Mesenchymal stem cell (in vitro differentiated cells and primary cell): Measurements from ENCODE around the gene CD83.

Experiments
- DNase-seq: peaks from one replicate; pipeline ENCODE4 v3.0.0-alpha.2; 2013
- H2AFZ ChIP-seq: one replicate; pipeline ENCODE4 v1.6.1; 2013; ENCODE audit warnings: low read depth, mild to moderate bottlenecking, control low read depth, inconsistent platforms, low read length, moderate library complexity
- H2AK5ac ChIP-seq: 2 replicates; pipeline ENCODE4 v1.6.1; 2013; ENCODE audit warnings: low read length, moderate library complexity, mild to moderate bottlenecking, inconsistent platforms; ENCODE audit not compliant: severe bottlenecking
- H2BK120ac ChIP-seq: one replicate; pipeline ENCODE4 v1.6.1; 2013; ENCODE audit warnings: low read depth, mild to moderate bottlenecking, inconsistent platforms, low read length, moderate library complexity
- H2BK12ac ChIP-seq, 2 experiments: one replicate each; pipeline ENCODE4 v1.6.1; 2013; ENCODE audit warnings: inconsistent platforms in 2 of 2, low read length in 2 of 2, mild to moderate bottlenecking in 2 of 2, moderate library complexity in 2 of 2, control low read depth in 1 of 2
- H2BK15ac ChIP-seq: one replicate; pipeline ENCODE4 v1.6.1; 2013; ENCODE audit warnings: mild to moderate bottlenecking, low read depth, inconsistent platforms; ENCODE audit not compliant: poor library complexity, severe bottlenecking
- H2BK5ac ChIP-seq: 2 replicates; pipeline ENCODE4 v1.6.1; 2013; ENCODE audit warnings: low read depth, mild to moderate bottlenecking, low read length, control low read depth, inconsistent platforms; ENCODE audit not compliant: poor library complexity, severe bottlenecking
- H3K14ac ChIP-seq, 2 experiments: one replicate each; pipeline ENCODE4 v1.6.1; 2013; ENCODE audit warnings: inconsistent platforms in 2 of 2, low read length in 2 of 2, control low read depth in 1 of 2, mild to moderate bottlenecking in 1 of 2, moderate library complexity in 1 of 2
- H3K18ac ChIP-seq, 2 experiments: one replicate each; pipeline ENCODE4 v1.6.1; 2013; ENCODE audit warnings: inconsistent platforms in 2 of 2, low read length in 2 of 2, control low read depth in 1 of 2, low read depth in 1 of 2, mild to moderate bottlenecking in 1 of 2
- H3K23ac ChIP-seq, 2 experiments: one replicate each; pipeline ENCODE4 v1.6.1; 2013; ENCODE audit warnings: inconsistent platforms in 2 of 2, low read length in 2 of 2, mild to moderate bottlenecking in 2 of 2, moderate library complexity in 2 of 2, control low read depth in 1 of 2
- H3K27ac ChIP-seq: 2 replicates; pipeline ENCODE4 v1.5.1; 2013; ENCODE audit warnings: mild to moderate bottlenecking, moderate library complexity, low read length, control low read depth, inconsistent platforms; ENCODE audit not compliant: poor library complexity, severe bottlenecking
- H3K27me3 ChIP-seq, 2 experiments: 2 replicates each; pipeline versions ENCODE4 v1.6.1 to v1.7.0; 2013; ENCODE audit warnings: low read length in 2 of 2, mild to moderate bottlenecking in 2 of 2, moderate library complexity in 2 of 2, control low read depth in 1 of 2, inconsistent platforms in 1 of 2; ENCODE audit not compliant: control insufficient read depth in 1 of 2, insufficient read depth in 1 of 2
- H3K36me3 ChIP-seq, 2 experiments: 2 replicates each; pipeline versions ENCODE4 v1.6.1 to v1.7.0; 2013; ENCODE audit warnings: low read length in 2 of 2, control low read depth in 1 of 2, inconsistent platforms in 1 of 2, low read depth in 1 of 2, mild to moderate bottlenecking in 1 of 2; ENCODE audit not compliant: insufficient read depth in 2 of 2, control insufficient read depth in 1 of 2
- H3K4ac ChIP-seq, 2 experiments: one replicate each; pipeline ENCODE4 v1.6.1; 2013; ENCODE audit warnings: inconsistent platforms in 2 of 2, low read length in 2 of 2, mild to moderate bottlenecking in 2 of 2, moderate library complexity in 2 of 2, control low read depth in 1 of 2, low read depth in 1 of 2
- H3K4me1 ChIP-seq: 2 replicates; pipeline ENCODE4 v1.6.1; 2013; ENCODE audit warnings: low read depth, low read length, control low read depth; ENCODE audit not compliant: control insufficient read depth, insufficient read depth
- H3K4me2 ChIP-seq: 2 replicates; pipeline ENCODE4 v1.6.1; 2013; ENCODE audit warnings: low read length, mild to moderate bottlenecking, inconsistent platforms; ENCODE audit not compliant: poor library complexity, severe bottlenecking
- H3K4me3 ChIP-seq, 2 experiments: 2 replicates each; pipeline versions ENCODE4 v1.5.1 to v1.7.0; 2013; ENCODE audit warnings: low read length in 2 of 2, mild to moderate bottlenecking in 2 of 2, control low read depth in 1 of 2, low read depth in 1 of 2; ENCODE audit not compliant: insufficient read depth in 1 of 2
- H3K79me1 ChIP-seq: replicated peaks from 2 replicates; pipeline ENCODE4 v1.6.1; 2013; ENCODE audit warnings: mild to moderate bottlenecking, control low read depth, low read length, inconsistent platforms; ENCODE audit not compliant: poor library complexity, severe bottlenecking
- H3K9ac ChIP-seq: 2 replicates; pipeline ENCODE4 v1.7.0; 2013; ENCODE audit warnings: mild to moderate bottlenecking, low read length, moderate library complexity
- H3K9me3 ChIP-seq: 2 replicates; pipeline ENCODE4 v1.7.0; 2013; ENCODE audit warnings: mild to moderate bottlenecking, low read length; ENCODE audit not compliant: control insufficient read depth
- H4K8ac ChIP-seq: one replicate; pipeline ENCODE4 v1.6.1; 2013; ENCODE audit warnings: inconsistent platforms, mild to moderate bottlenecking, low read length, moderate library complexity
- H4K91ac ChIP-seq: one replicate; pipeline ENCODE4 v1.6.1; 2013; ENCODE audit warnings: mild to moderate bottlenecking, low read length, inconsistent platforms
- whole genome bisulfite sequencing: methylation state at CpG from one replicate; pipeline ENCODE4 v1.1.7; 2013; ENCODE audit warnings: mixed read lengths; 5-methylcytosine and 5-hydroxymethylcytosine counted together

Gene CD83

DNA sequence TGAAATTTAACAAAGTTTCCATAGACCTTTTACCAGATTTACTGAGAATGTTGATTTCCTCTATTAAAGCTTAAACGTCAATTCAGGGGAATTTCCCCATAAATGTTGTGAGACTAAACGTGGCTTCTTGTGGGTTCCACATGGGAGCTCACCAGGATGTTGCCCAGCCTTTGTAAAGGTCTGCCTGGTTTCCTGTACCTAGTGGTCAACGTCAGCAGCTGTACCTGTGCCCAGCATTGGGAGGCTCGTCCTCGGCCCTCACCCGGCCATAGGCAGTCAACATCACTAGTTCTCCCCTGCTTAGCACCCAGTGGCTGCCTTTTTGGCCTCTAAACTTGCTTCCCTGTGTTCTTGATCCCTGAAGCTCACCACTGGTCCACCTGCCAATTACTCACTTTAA, 22.1 kb upstream of the CD83 start:
- H3K23ac ChIP-seq: no peak overlapping the region
- no peak overlapping the region for H3K9ac ChIP-seq
- DNase-seq: no peak
- H2BK15ac ChIP-seq: no peak overlapping the region
- no peak overlapping the region for H2BK5ac ChIP-seq
- peaks cover 4 to 9% of the 10 kb centered on the region in 2 experiments for H3K27me3 ChIP-seq
- H3K9me3 ChIP-seq: no peaks in the 10 kb centered on the region
- H4K8ac ChIP-seq: no peak overlapping the region
- no peak overlapping the region for H2BK12ac ChIP-seq
- H3K4me2 ChIP-seq: no peak overlapping the region
- no peak overlapping the region for H3K4me3 ChIP-seq
- no peak overlapping the region for H2AK5ac ChIP-seq
- no peak overlapping the region for H2AFZ ChIP-seq
- no peaks in the 10 kb centered on the region for H3K79me1 ChIP-seq
- peaks cover 2% of the 10 kb centered on the region for H3K4me1 ChIP-seq
- no peak overlapping the region for H3K4ac ChIP-seq
- peaks cover 0 to 3% of the 10 kb centered on the region in 2 experiments for H3K36me3 ChIP-seq
- no peak overlapping the region for H2BK120ac ChIP-seq
- WGBS: 88% methylated on average over 6 of the region's 6 CpGs
- H3K27ac ChIP-seq: no peak overlapping the region
- no peak overlapping the region for H4K91ac ChIP-seq
- H3K18ac ChIP-seq: no peak overlapping the region
- no peak overlapping the region for H3K14ac ChIP-seq

GRCh38 chr6:14100138-14100537, 17.4 kb upstream of the CD83 start:
- Histone ChIP-seq H3K14ac (no peak overlapping the region), H3K9me3 (no peaks in the 10 kb centered on the region), H3K27ac (no peak overlapping the region), H2BK5ac (no peak overlapping the region), H3K23ac (no peak overlapping the region), H4K91ac (no peak overlapping the region), H2BK15ac (no peak overlapping the region), H3K4me3 (no peak overlapping the region), H4K8ac (no peak overlapping the region), H2AK5ac (no peak overlapping the region), H3K4ac (no peak overlapping the region), H3K4me2 (no peak overlapping the region), H3K27me3 (peaks cover 28 to 30% of the 10 kb centered on the region in 2 experiments), H3K9ac (no peak overlapping the region), H3K79me1 (no peaks in the 10 kb centered on the region), H2BK12ac (no peak overlapping the region), H2AFZ (no peak overlapping the region), H3K36me3 (no peaks in the 10 kb centered on the region), H2BK120ac (no peak overlapping the region), H3K4me1 (peaks cover 2% of the 10 kb centered on the region), H3K18ac (no peak overlapping the region)
- DNase-seq: no peak
- 94% methylated on average over 3 of the region's 3 CpGs for WGBS

GRCh38 chr6:14100966-14101365, 16.6 kb upstream of the CD83 start:
- H3K18ac ChIP-seq: no peak overlapping the region
- no peak overlapping the region for H4K8ac ChIP-seq
- no peaks in the 10 kb centered on the region for H3K79me1 ChIP-seq
- H3K4me1 ChIP-seq: no peaks in the 10 kb centered on the region
- peaks cover 28 to 30% of the 10 kb centered on the region in 2 experiments for H3K27me3 ChIP-seq
- no peak overlapping the region for H2BK12ac ChIP-seq
- H2AK5ac ChIP-seq: no peak overlapping the region
- H3K27ac ChIP-seq: no peak overlapping the region
- H3K9me3 ChIP-seq: no peaks in the 10 kb centered on the region
- H3K4me3 ChIP-seq: no peak overlapping the region
- no peak overlapping the region for H3K4ac ChIP-seq
- no peak overlapping the region for H3K14ac ChIP-seq
- H3K4me2 ChIP-seq: no peak overlapping the region
- H3K23ac ChIP-seq: no peak overlapping the region
- H2BK5ac ChIP-seq: no peak overlapping the region
- H3K36me3 ChIP-seq: no peaks in the 10 kb centered on the region
- no peak overlapping the region for H2AFZ ChIP-seq
- WGBS: 100% methylated on average over 3 of the region's 5 CpGs
- no peak overlapping the region for H2BK120ac ChIP-seq
- no peak overlapping the region for H2BK15ac ChIP-seq
- H3K9ac ChIP-seq: no peak overlapping the region
- DNase-seq: no peak
- no peak overlapping the region for H4K91ac ChIP-seq

DNA sequence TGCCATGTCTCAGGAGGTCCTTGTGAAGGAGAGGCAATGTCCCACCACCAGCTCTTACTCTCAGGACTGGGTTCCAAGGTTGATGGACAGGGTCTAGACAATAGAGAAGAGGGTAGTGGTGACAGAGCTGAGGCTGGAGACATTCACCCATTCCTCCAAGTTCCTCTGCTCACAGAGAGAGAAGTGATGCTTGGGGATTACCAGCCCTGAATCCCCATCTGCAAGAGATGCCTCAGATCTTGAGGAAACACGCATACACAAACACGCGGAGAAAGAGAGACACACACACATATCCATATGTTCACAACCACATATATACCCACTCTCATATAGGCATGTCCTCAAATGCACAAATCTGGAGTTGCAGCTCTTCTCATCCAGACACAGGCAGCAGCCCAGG, 15.2 kb upstream of the CD83 start:
- Histone ChIP-seq H4K8ac (no peak overlapping the region), H2AK5ac (no peak overlapping the region), H2BK5ac (no peak overlapping the region), H2BK120ac (no peak overlapping the region), H3K36me3 (no peaks in the 10 kb centered on the region), H2BK15ac (no peak overlapping the region), H3K4ac (no peak overlapping the region), H3K4me1 (no peaks in the 10 kb centered on the region), H2BK12ac (no peak overlapping the region), H3K79me1 (no peaks in the 10 kb centered on the region), H3K18ac (no peak overlapping the region), H3K9ac (no peak overlapping the region), H3K27ac (no peak overlapping the region), H2AFZ (no peak overlapping the region), H3K4me3 (no peak overlapping the region), H3K27me3 (peaks cover 28 to 30% of the 10 kb centered on the region in 2 experiments), H4K91ac (no peak overlapping the region), H3K9me3 (peaks cover 8% of the 10 kb centered on the region), H3K23ac (no peak overlapping the region), H3K4me2 (no peak overlapping the region), H3K14ac (no peak overlapping the region)
- no peak for DNase-seq
- 93% methylated on average over 3 of the region's 3 CpGs for WGBS
